Central memory CD8-positive, alpha-beta T cell (primary cell): Measurements from ENCODE around the gene NUCKS1.
"Not testable (repeated sequence)": the region's sequence is repeated elsewhere in the genome, so short reads cannot be mapped to it uniquely, and the experiment has no call there.

Experiments used
- ATAC-seq: fragments of 150-1000 bp; cut with Tn5 transposase; replicated peaks from 2 replicates; pipeline ENCODE4 v1.10.0; 2022; ENCODE audit warnings: mild to moderate bottlenecking, moderate FRiP score, moderate number of reproducible peaks; ENCODE audit not compliant: poor library complexity, severe bottlenecking; ENCODE audit errors: extremely low read depth
- DNase-seq, 2 donors: peaks; one replicate each; pipeline ENCODE4 v3.0.0; 2021; ENCODE audit warnings: low spot score in 2 of 2
- H3K27ac Mint-ChIP-seq: one replicate; pipeline ENCODE4 v1.8.0; 2022; ENCODE audit warnings: low read depth, mild to moderate bottlenecking, moderate library complexity, mixed read lengths
- H3K27me3 Mint-ChIP-seq: one replicate; pipeline ENCODE4 v1.8.0; 2022; ENCODE audit warnings: mixed read lengths
- H3K36me3 Mint-ChIP-seq: one replicate; pipeline ENCODE4 v1.8.0; 2022; ENCODE audit warnings: mild to moderate bottlenecking, moderate library complexity, mixed read lengths; ENCODE audit not compliant: insufficient read depth
- H3K4me1 Mint-ChIP-seq: one replicate; pipeline ENCODE4 v1.8.0; 2022; ENCODE audit warnings: mixed read lengths
- H3K4me3 Mint-ChIP-seq: one replicate; pipeline ENCODE4 v1.8.0; 2022; ENCODE audit warnings: mild to moderate bottlenecking, moderate library complexity, mixed read lengths
- H3K9me3 Mint-ChIP-seq: one replicate; pipeline ENCODE4 v1.8.0; 2022; ENCODE audit warnings: mixed read lengths

Gene NUCKS1

DNA sequence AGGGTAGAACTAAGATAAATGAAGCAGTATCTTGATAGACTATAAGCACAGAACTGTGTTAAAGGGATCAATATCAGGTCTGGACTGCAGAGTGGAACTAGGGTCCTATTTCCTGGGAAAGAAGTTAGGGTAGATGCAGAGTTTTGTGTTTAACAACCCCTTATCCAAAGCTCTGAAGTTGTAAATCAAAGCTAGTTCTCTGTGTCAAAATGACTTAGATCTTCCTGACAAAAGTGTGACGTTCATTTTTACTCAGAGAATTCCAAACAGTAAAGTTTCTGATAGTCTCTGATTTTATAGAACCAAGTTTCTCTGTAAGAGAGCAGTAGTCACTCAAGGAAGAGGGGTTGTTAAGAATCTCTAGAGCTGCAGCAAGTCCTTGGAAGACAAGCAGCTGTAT, 8.3 kb downstream of the NUCKS1 start:
- no peaks in the 10 kb centered on the region for H3K27me3 Mint-ChIP-seq
- ATAC-seq = no peak
- H3K4me1 Mint-ChIP-seq = peaks cover 49% of the 10 kb centered on the region
- DNase-seq = no peak
- H3K27ac Mint-ChIP-seq = no peak overlapping the region
- no peak overlapping the region for H3K4me3 Mint-ChIP-seq
- no peaks in the 10 kb centered on the region for H3K9me3 Mint-ChIP-seq
- H3K36me3 Mint-ChIP-seq = peaks cover 24% of the 10 kb centered on the region

GRCh38 chr1:205739348-205740160, 10.4 kb downstream of the NUCKS1 start:
- peaks cover 20% of the 10 kb centered on the region for H3K36me3 Mint-ChIP-seq
- no peak for ATAC-seq

GRCh38 chr1:205735218-205735617, 14.8 kb downstream of the NUCKS1 start:
- peak overlapping the region; percentile 38 for H3K27ac Mint-ChIP-seq
- DNase-seq (no peak), ATAC-seq (no peak)
- H3K4me3 Mint-ChIP-seq = no peak overlapping the region
- peaks cover 58% of the 10 kb centered on the region for H3K4me1 Mint-ChIP-seq
- no peaks in the 10 kb centered on the region for H3K9me3 Mint-ChIP-seq
- no peaks in the 10 kb centered on the region for H3K27me3 Mint-ChIP-seq
- peaks cover 26% of the 10 kb centered on the region for H3K36me3 Mint-ChIP-seq

More at GRCh38 chr1:205739348-205740160, 10.4 kb downstream of the NUCKS1 start:
- no peaks in the 10 kb centered on the region for H3K27me3 Mint-ChIP-seq
- DNase-seq = no peak
- H3K4me1 Mint-ChIP-seq = peaks cover 48% of the 10 kb centered on the region
- H3K4me3 Mint-ChIP-seq = no peak overlapping the region
- H3K27ac Mint-ChIP-seq = peak overlapping the region; percentile 73
- H3K9me3 Mint-ChIP-seq = no peaks in the 10 kb centered on the region

- H3K27me3 Mint-ChIP-seq = no peaks in the 10 kb centered on the region
- H3K4me1 Mint-ChIP-seq = peaks cover 48% of the 10 kb centered on the region
- no peak for DNase-seq
- H3K9me3 Mint-ChIP-seq = no peaks in the 10 kb centered on the region
- H3K4me3 Mint-ChIP-seq = no peak overlapping the region
- peak overlapping the region; percentile 56 for H3K27ac Mint-ChIP-seq
- H3K36me3 Mint-ChIP-seq = peaks cover 27% of the 10 kb centered on the region
- ATAC-seq = no peak
Measured at GRCh38 chr1:205733438-205734175, 16.4 kb downstream of the NUCKS1 start.

- ATAC-seq (no peak), DNase-seq (no peak)
- peak overlapping the region; percentile 42 for H3K27ac Mint-ChIP-seq
- H3K4me1 Mint-ChIP-seq = peaks cover 46% of the 10 kb centered on the region
- H3K9me3 Mint-ChIP-seq = no peaks in the 10 kb centered on the region
- H3K27me3 Mint-ChIP-seq = no peaks in the 10 kb centered on the region
- no peak overlapping the region for H3K4me3 Mint-ChIP-seq
- peaks cover 36% of the 10 kb centered on the region for H3K36me3 Mint-ChIP-seq
Measured at GRCh38 chr1:205729945-205730610, 19.9 kb downstream of the NUCKS1 start.

- H3K4me3 Mint-ChIP-seq = no peak overlapping the region
- ATAC-seq (no peak), DNase-seq (no peak)
- no peaks in the 10 kb centered on the region for H3K27me3 Mint-ChIP-seq
- peaks cover 46% of the 10 kb centered on the region for H3K36me3 Mint-ChIP-seq
- no peaks in the 10 kb centered on the region for H3K9me3 Mint-ChIP-seq
- H3K4me1 Mint-ChIP-seq = peaks cover 32% of the 10 kb centered on the region
- no peak overlapping the region for H3K27ac Mint-ChIP-seq
Measured at GRCh38 chr1:205726619-205727125, 23.3 kb downstream of the NUCKS1 start.

GRCh38 chr1:205725514-205725913, 24.5 kb downstream of the NUCKS1 start:
- ATAC-seq (no peak), DNase-seq (no peak)
- H3K27me3 Mint-ChIP-seq = no peaks in the 10 kb centered on the region
- no peak overlapping the region for H3K27ac Mint-ChIP-seq
- peaks cover 20% of the 10 kb centered on the region for H3K4me1 Mint-ChIP-seq
- H3K36me3 Mint-ChIP-seq = peaks cover 48% of the 10 kb centered on the region
- H3K4me3 Mint-ChIP-seq = no peak overlapping the region
- no peaks in the 10 kb centered on the region for H3K9me3 Mint-ChIP-seq

DNA sequence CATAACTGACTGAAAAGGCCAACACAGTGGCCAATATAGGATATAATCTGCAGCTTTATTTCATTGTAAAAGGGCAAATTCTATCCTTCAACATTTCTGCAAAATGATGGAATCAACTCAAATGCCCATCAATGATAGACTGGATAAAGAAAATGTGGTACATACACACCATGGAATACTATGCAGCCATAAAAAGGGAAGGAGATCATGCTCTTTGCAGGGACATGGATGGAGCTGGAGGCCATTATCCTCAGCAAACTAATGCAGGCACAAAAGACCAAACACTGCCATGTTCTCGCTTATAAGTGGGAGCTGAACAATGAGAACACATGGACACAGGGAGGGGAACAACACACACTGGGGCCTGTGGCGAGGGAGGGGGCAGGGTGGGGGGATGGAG, 29.2 kb downstream of the NUCKS1 start:
- not testable (repeated sequence) for ATAC-seq, H3K27me3 Mint-ChIP-seq, H3K4me3 Mint-ChIP-seq, H3K9me3 Mint-ChIP-seq, H3K27ac Mint-ChIP-seq, DNase-seq
- H3K4me1 Mint-ChIP-seq = peaks cover 14% of the 10 kb centered on the region
- peaks cover 64% of the 10 kb centered on the region for H3K36me3 Mint-ChIP-seq

GRCh38 chr1:205719762-205720161, 30.2 kb downstream of the NUCKS1 start:
- H3K27ac Mint-ChIP-seq = no peak overlapping the region
- ATAC-seq = no peak

GRCh38 chr1:205719015-205719414, 31.0 kb downstream of the NUCKS1 start:
- Mint-ChIP-seq H3K4me3 (no peak overlapping the region), H3K4me1 (peaks cover 9% of the 10 kb centered on the region), H3K36me3 (peaks cover 66% of the 10 kb centered on the region), H3K27ac (peak overlapping the region; percentile 41), H3K9me3 (no peaks in the 10 kb centered on the region), H3K27me3 (no peaks in the 10 kb centered on the region)
- DNase-seq (no peak), ATAC-seq (no peak)

More at GRCh38 chr1:205719762-205720161, 30.2 kb downstream of the NUCKS1 start:
- peaks cover 9% of the 10 kb centered on the region for H3K4me1 Mint-ChIP-seq
- no peaks in the 10 kb centered on the region for H3K9me3 Mint-ChIP-seq
- peaks cover 69% of the 10 kb centered on the region for H3K36me3 Mint-ChIP-seq
- no peak for DNase-seq
- no peaks in the 10 kb centered on the region for H3K27me3 Mint-ChIP-seq
- H3K4me3 Mint-ChIP-seq = no peak overlapping the region

GRCh38 chr1:205716371-205717132, 33.4 kb downstream of the NUCKS1 start:
- Mint-ChIP-seq H3K27ac (peak overlapping the region; percentile 35), H3K36me3 (peaks cover 54% of the 10 kb centered on the region), H3K27me3 (no peaks in the 10 kb centered on the region), H3K4me1 (peaks cover 5% of the 10 kb centered on the region), H3K4me3 (no peak overlapping the region), H3K9me3 (no peaks in the 10 kb centered on the region)
- DNase-seq = no peak
- no peak for ATAC-seq

- no peak overlapping the region for H3K27ac Mint-ChIP-seq
- H3K36me3 Mint-ChIP-seq = peaks cover 48% of the 10 kb centered on the region
- ATAC-seq (no peak), DNase-seq (no peak)
- no peaks in the 10 kb centered on the region for H3K9me3 Mint-ChIP-seq
- H3K4me3 Mint-ChIP-seq = no peak overlapping the region
- H3K27me3 Mint-ChIP-seq = no peaks in the 10 kb centered on the region
- peaks cover 13% of the 10 kb centered on the region for H3K4me1 Mint-ChIP-seq
Measured at GRCh38 chr1:205715628-205716027, 34.4 kb downstream of the NUCKS1 start.
